ENCODE results near the gene NFIA.

DNA sequence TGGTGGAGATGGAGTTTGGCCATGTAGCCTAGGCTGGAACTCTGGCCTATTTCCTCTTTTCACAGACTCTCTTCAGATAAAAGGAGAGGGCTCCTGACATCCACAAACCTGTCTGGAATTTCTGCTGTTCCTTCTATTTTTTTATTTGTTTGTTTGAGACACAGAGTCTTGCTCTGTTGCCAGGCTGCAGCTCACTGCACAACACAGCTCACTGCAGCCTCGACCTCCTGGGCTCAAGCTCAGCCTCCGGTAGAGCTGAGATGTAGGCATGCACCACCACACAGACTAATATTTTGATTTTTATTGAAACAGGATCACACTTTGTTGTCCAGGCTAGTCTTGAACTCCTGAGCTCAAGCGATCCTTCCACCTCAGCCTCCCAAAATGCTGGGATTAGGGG is 411.6 kb downstream of the NFIA start:
- TF ChIP-seq POLR2AphosphoS5 (IDR thresholded peaks at IDR 0.05; ENCODE audit: borderline replicate concordance, low read depth, low read length) (no peak), EZH2 (IDR thresholded peaks at IDR 0.05) (no peak)
